HG02763 (cell line): ENCODE measurements around the gene TXNDC9.
"Not testable (repeated sequence)": the region's sequence is repeated elsewhere in the genome, so short reads cannot be mapped to it uniquely, and the experiment has no call there.

Source experiments
- ATAC-seq: cut with Tn5 transposase; IDR thresholded peaks from one replicate; pipeline ENCODE4 v1.9.1; 2021; ENCODE audit warnings: mild to moderate bottlenecking, moderate library complexity; ENCODE audit not compliant: unreplicated experiment

The TXNDC9 gene, protein sequence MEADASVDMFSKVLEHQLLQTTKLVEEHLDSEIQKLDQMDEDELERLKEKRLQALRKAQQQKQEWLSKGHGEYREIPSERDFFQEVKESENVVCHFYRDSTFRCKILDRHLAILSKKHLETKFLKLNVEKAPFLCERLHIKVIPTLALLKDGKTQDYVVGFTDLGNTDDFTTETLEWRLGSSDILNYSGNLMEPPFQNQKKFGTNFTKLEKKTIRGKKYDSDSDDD

DNA sequence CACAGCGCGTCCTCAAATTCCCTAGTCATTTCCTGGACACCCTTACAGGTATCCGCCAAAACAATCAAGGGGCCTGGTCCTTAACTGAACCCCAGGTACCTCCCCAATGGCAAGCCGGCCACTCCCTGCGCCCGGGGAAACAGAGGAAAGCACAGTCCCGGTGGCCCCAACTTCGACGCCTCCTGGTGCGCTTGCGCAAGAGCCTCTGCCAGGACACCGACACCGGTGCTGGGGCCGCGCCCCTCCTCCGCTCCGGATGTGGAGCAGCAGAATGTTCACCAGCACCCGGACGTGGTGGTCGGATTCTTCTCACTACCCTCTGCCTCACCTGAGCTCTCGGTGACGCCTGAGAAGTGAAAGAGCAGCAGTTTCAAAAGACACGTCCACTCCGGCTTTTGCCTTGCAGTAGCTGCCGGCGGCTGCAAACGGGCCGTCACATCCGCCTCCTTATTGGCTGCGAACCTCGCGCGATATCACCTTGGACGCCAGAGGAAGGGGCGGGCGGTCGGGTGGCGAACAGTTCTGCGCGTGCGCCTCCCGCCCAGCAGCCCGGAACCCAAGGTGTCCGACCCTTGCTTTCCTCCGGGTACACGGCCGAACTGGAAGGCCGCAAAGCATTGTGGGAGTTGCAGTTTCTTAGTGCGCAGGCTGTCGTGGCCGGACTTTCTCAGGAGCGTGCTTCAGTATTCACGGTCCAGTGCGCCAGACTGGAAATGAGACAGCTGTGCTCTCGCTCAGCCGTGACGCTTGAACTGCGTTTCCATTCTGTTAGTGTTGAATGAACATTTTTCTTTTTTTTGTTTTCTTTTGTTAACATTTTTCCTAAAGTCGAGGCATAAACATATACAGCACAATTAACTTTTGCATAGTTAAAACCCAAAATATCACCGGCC, at the start of gene TXNDC9:
Gene TXNDC9, minus strand, starts transcription at position 423 of the 893 bp plus-strand sequence. CDS start 3,123 bp downstream, outside the sequence.
- peak; percentile 76 for ATAC-seq

DNA sequence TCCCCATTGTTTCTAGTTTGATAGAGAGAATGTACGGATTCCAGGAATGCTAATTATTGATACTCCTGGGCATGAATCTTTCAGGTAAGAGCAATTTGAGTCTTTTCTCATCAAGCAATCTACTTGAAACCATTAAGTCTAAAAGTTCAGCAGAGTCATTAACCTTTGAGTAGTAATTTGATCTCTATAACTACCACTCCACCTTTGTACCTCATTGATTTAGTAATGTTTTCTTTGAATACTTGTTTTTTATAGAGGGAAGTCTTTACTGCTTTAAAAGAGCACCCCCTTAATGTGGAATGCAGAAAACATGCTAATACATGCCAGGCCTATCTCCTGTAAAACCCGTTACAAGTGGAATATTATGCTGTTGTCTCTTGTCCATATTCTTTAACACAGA, 46.0 kb upstream of the TXNDC9 start:
- no peak for ATAC-seq

DNA sequence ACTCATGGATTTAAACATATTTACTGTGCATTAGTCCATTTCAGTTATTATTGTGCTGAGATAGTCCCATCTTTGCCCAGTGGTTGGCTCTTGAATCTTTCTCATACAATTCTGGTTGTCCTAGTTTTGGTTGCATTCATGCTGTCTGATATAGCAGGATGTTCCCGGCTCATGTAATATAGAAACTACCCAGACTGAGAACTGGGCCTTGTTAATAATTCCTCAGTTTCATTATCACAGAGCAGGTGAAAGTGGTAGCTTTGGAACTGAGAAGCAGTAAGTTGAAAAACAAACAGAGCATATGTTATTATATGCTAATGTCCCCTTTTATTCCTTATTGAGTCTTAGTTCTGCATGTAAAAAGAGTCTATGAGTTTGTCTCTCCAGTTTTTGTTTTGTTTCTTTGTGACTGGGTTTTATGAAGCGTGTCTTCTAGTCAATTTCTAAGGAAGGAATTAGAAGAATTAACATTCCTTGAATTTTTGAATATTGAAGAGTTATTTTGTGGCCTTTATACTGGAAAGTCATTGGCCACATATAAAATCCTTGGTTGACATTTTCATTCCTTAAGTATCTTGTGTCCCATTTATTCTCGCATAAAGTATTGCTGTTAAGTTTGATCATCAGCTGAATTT, 44.4 kb upstream of the TXNDC9 start:
- ATAC-seq: no peak

DNA sequence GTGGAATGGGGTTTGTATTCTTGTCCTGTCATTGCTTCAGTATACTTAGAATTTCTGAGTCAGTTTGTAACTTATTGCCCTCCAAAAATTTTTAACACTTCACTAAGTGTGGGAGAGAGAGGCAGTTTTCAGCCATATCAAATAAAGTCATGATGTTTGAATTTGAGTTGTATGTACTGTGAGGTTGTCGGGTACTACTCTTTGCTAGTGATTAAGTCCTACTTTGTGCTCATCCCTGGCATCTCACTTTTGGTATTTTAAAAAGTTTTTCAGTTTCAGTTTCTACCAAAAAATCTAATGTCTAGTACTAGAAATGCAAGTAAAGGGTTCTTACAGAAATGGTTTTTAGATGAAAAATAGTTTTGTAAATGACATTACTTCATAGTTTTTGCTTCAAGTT, 41.7 kb upstream of the TXNDC9 start:
- ATAC-seq: no peak

DNA sequence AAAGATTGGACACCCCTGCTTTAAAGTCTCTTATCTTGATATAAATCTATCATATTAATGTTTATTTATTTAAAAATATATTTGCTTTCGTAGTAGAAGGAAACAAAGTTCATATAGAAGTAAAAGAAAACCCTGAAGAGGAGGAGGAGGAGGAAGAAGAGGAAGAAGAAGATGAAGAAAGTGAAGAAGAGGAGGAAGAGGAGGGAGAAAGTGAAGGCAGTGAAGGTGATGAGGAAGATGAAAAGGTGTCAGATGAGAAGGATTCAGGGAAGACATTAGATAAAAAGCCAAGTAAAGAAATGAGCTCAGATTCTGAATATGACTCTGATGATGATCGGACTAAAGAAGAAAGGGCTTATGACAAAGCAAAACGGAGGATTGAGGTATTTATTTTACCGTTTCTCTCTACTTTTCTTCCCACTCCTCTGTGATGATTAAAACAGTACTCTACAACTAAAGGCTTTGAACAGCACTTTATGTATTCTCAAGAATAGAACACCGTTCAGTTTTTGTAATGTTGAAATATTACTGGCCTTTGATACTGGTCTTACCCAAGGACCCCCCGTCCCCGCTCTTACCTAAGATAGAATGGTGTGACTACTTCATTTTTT, 40.2 kb upstream of the TXNDC9 start:
- no peak for ATAC-seq

DNA sequence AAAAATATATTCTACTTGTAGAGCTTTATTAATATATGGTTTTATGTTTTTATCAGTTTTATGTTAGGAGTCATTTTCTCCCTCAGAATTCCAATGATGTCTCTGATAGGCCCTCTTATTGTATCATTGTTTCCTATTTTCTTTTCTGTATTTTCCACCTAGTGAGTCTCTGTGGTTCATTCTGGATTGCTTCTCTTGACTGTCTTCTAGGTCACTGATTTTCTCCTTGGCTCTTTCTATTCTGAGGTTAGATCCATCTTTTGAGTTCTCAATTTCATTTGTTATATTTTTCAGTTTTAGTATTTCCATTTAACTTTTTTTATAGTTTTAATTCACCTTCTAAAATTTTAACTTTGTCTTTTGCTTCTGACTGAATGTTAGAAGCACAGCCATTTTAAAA, 38.6 kb upstream of the TXNDC9 start:
- no peak for ATAC-seq

DNA sequence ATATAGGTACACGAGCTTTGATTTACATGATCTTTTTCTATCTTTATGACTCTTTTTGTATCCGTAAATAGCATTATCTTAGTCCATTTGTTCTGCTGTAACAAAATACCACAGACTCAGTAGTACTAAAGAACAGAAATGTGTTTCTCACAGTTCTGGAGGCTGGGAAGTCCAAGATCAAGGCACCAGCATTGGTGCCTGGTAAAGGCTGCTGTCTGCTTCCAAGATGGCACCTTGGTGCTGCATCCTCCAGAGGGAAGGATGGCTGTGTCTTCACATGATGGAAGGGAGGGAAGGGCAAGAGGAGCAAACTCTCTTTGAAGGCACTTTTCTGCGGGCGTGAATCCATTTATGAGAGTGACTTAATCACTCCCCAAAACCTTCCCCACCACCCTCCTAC, 37.0 kb upstream of the TXNDC9 start:
- no peak for ATAC-seq

DNA sequence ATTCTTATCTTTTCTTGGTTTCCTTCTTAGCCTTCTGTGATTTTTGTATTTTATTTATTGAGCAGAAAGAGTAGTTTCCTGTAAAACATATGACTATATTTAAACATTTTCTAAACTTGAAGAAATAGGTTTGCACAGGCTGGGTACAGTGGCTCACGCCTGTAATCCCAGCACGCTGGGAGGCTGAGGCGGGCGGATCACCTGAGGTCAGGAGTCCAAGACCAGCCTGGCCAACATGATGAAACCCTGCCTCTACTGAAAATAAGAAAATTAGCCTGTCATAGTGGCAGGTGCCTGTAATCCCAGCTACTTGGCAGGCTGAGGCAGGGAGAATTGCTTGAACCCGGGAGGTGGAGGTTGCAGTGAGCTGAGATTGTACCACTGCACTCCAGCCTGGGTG, 32.7 kb upstream of the TXNDC9 start:
- not testable (repeated sequence) for ATAC-seq

DNA sequence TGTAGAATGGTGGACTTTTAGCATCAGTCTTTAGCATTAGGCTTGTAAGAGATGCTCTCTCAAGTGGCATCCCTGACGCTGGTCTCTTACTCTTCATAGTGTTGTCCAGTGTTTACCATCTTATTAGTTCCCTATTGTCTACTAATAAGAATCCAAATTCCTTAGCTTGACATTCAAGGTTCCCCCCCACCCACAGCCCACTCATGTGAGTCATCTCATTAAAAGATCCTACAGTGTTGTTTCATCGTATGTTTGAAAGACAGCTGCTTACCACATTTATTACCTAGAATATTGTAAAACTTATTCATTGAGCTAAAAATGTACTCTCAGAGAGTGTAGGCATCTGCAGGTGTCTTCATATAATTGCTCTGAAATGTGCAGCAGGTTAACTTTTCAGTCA, 29.5 kb upstream of the TXNDC9 start:
- ATAC-seq: no peak

DNA sequence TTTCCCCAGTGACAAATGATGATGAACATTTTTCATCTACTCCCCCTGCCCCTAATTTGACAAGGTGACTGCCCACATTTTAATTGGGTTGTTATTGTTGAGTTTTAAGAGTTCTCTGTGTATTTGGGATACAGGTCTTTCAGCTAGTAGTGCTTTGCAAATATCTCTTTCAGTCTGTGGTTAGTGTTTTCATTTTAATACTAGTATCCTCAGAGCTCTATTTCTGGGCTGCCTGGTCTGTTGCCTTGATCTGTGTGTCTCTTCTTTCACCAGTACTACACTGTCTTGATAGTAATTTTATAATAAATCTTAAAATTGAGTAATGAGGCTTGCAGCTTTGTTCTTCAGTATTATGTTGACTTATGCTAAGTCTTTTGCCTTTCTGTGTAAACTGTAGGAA, 20.7 kb upstream of the TXNDC9 start:
- ATAC-seq: peak; percentile 70

DNA sequence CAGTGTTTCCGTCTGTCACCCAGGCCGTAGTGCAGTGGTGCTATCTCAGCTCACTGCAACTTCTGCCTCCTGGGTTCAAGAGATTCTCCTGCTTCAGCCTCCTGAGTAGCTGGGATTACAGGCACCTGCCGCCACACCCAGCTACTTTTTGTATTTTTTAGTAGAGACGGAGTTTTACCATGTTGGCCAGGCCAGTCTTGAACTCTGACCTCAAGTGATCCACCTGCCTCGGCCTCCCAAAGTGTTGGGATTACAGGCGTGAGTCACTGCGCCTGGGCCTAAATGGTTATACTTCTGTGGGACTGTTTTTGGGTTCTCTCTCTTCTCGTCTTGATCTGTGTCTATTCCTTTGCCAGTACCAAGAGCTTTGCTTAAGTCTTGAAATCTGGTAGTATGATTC, 18.7 kb upstream of the TXNDC9 start:
- not testable (repeated sequence) for ATAC-seq

DNA sequence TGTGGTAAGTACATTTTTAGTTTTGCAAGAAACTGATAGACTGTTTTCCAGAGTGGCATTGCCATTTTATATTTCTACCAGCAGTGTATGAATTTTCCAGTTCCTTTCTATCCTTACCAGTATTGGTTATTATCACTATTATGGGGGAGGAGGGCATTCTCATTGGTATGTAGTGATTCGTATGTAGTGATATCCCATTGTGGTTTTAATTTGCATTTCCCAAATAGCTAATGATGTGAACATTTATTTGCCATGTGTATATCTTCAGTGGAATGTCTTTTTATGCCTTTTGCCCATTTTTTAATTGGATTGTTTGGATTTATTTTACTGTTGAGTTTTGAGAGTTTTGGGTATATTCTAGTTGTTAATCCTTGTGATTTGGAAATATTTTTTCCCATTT, 17.9 kb upstream of the TXNDC9 start:
- ATAC-seq: no peak

DNA sequence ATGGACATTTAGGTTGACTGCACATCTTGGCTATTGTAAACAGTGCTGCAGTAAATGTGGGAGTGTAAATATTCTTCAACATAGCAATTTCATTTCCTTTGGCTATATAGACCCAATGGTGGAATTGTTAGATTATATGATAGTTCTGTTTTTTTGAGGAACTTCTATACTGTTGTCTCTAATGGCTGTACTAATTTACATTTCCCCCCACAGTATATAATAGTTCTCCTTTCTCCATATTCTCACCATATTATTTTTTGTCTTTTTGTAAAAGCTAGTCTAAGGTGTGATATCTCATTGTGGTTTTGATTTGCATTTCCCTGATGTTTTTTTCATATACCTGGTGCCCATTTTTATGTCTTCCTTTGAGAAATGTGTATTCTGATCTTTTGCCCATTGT, 14.1 kb upstream of the TXNDC9 start:
- ATAC-seq: no peak

DNA sequence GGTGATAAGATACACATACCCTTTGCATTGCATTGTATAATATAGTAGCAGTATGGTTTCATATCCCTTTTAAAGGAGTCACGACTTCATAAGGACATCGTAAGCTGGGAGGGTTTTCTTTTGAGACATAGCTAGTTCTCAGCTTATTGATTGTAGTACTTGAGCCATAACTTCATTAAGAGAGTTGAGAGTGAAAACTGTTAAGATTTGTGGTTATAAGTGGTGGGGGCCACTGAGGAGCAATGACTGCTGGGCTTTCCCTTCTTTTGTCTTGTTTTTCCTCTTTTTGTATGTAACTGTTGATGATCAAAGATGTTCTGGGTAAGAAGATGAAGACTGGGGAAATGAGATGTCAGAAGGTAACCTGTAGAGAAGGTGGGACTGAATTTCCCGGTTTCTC, 12.0 kb upstream of the TXNDC9 start:
- ATAC-seq: no peak

DNA sequence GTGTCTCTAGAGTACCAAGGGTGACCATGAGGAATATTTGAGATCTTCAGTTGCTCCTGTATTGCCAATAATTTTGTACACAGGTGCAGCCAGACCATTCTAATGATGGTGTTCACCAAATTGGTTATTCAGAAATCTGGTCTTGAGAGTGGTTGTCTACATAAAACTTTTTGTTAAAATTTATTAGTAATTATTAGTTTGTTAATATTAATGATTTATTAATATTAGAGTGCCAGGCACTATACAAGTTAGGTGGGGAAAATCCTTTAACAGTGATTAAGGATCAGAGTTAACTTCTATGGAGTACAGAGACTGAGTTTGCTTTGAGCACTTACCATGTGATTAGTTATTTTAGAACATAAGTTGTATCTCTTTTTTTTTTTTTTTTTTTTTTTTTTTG, 10.1 kb upstream of the TXNDC9 start:
- ATAC-seq: no peak

DNA sequence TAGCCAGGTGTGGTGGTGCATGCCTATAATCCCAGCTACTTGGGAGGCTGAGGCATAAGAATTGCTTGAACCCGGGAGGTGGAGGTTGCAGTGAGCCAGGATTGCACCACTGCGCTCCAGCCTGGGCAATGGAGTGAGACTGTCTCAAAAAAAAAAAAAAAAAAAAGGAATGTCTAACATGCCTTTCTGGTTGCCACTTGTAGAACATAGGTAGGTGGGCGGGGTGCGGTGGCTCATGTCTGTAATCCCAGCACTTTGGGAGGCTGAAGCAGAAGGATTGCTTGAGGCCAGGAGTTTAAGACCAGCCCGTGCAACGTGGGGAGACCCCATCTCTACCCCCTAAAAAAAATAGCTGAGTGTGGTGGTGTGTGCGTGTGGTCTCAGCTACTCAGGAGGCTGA, 9.3 kb upstream of the TXNDC9 start:
- not testable (repeated sequence) for ATAC-seq

DNA sequence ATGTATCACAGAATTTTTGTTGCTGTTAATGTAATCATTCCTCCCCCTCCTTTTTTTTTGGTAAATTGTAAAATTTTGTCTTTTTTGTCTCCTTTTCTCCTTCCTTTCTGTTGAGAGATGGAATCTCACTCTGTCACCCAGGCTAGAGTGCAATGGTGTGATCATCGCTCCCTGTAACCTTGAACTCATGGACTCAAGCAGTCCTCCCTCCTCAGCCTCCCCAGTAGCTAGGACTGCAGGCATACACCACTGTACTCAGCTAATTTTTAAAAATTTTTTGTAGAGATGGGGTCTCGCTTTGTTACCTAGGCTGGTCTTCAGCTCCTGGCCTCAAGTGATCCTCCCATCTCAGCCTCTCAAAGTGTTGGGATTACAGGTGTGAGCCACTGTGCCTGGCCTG, 6.4 kb upstream of the TXNDC9 start:
- ATAC-seq: no peak

DNA sequence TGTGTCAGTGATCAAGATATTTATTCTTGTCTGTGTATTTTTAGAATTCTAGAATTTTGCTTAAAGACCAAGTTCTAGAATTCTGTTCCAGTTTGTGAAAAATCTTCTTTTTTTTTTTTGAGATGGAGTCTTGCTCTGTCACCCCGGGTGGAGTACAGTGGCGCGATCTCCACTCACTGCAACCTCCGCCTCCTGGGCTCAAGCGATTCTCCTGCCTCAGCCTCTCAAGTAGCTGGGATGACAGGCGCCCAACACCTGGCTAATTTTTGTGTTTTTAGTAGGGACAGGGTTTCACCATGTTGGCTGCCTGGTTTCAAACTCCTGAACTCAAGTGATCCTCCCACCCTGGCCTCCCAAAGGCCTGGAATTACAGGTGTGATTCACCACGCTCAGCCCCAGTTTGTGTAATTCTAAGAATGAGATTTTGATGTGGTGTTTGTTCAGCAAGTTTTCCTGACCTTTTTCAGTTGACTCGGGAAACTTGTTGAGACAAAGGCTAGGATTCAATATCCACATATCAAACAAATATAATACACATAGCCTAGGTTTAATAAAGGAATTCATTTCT, 4.6 kb upstream of the TXNDC9 start:
- ATAC-seq: no peak

DNA sequence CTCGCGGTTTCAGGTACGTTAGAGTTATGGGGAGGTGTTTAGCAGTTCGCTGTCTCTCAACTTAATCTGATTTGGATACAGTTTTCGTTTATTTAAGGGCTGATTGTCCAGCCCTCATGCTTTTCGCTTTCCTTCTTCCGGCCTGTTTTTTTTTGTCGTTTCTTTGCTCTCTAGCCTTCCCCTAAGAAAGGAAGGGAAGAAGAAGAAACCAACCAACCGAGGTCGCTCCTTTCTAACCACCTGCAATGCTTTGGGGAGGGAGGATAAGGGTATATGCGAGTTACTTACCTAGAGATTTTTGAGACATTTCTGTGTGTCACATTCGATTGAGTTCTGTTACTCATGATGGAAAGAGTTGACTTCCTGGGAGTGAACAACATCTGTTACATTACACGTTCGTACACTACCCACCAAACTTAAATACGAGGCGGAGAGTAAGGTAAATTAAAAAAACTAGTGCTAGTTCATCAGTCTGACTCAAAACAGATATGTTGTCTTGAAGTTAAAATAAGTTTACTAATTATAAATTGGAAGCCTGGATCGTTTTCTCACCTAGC, 2.0 kb upstream of the TXNDC9 start:
- ATAC-seq: no peak

DNA sequence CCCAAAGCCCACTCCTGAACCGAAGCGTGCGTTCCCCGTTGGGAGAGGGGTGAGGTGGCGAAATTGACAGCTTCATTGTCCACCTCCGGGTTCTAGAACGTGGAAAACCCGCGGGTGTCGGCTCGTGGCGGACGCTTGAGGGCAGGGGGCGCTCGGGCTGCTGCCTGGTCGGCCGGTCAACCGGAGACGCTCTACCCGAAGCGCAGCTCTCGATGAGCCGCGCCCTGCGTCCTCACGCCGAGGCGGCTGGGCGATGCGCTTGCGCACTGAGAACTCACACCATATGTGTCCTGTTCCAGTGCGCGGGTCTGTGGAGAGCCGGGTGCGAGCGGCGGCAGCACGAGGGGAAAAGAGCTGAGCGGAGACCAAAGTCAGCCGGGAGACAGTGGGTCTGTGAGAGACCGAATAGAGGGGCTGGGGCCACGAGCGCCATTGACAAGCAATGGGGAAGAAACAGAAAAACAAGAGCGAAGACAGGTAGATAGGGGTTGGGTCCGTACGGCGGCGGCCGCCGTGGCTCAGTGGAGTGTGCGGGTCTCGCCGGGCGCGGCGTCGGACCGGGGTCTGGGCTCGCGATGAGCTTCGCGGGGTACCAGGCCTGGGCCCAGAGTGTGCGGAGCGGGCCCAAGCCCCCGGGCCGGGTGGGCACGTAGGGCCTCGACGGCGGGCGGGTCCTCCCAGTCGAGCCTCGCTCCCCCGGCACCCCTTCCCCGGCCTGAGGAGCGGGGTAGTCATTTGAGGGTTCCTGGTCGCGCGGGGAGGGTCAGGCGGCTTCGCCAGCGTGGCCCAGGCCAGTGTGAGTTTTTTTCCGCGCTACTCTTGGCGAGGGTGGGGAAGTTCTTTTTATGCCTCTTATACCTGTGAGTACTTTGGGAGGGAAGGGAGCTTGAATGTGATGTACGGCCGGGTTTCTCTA, 1.2 kb upstream of the TXNDC9 start, which contains the start of gene EIF5B:
Gene EIF5B, plus strand, starts transcription at position 277 of the 916 bp plus-strand sequence. Its CDS starts 166 bp downstream, at position 443.
- ATAC-seq: peak; percentile 56
